Measurements from ENCODE around the gene CLEC7A.

GRCh38 chr12:10151621-10152020, 21.6 kb upstream of the CLEC7A start:
- TF ChIP-seq CTCF (IDR thresholded peaks at IDR 0.05; ENCODE audit: insufficient read depth, low read length) (no peak), REST (IDR thresholded peaks at IDR 0.05; ENCODE audit: insufficient replicate concordance, low read depth) (no peak), POLR2AphosphoS5 (IDR thresholded peaks at IDR 0.05; ENCODE audit: low read depth) (no peak)
